Neuronal stem cell (in vitro differentiated cells): ENCODE data around the gene SPAG16.
A peak's percentile ranks its signal among the peaks of the same experiment; 100 is the strongest.

ENCODE experiments used
- DNase-seq: peaks from one replicate; pipeline ENCODE4 v3.0.0-alpha.2; 2013; ENCODE audit warnings: low spot score
- H2AFZ ChIP-seq: one replicate; pipeline ENCODE4 v1.6.1; 2013; ENCODE audit warnings: mild to moderate bottlenecking, low read length, inconsistent platforms
- H2AK5ac ChIP-seq: 2 replicates; pipeline ENCODE4 v1.6.1; 2013; ENCODE audit warnings: low read depth, mild to moderate bottlenecking, inconsistent platforms, low read length, moderate library complexity, mixed read lengths
- H2BK120ac ChIP-seq: 2 replicates; pipeline ENCODE4 v1.6.1; 2013; ENCODE audit warnings: low read depth, mild to moderate bottlenecking, inconsistent platforms, low read length, moderate library complexity, mixed read lengths
- H2BK12ac ChIP-seq: one replicate; pipeline ENCODE4 v1.6.1; 2013; ENCODE audit warnings: low read length, inconsistent platforms
- H2BK15ac ChIP-seq: 2 replicates; pipeline ENCODE4 v1.6.1; 2013; ENCODE audit warnings: mild to moderate bottlenecking, low read length, inconsistent platforms, mixed read lengths
- H2BK5ac ChIP-seq: one replicate; pipeline ENCODE4 v1.6.1; 2013; ENCODE audit warnings: inconsistent platforms, mild to moderate bottlenecking, low read length, moderate library complexity
- H3K14ac ChIP-seq: one replicate; pipeline ENCODE4 v1.6.1; 2013; ENCODE audit warnings: low read length, inconsistent platforms
- H3K18ac ChIP-seq: 2 replicates; pipeline ENCODE4 v1.6.1; 2013; ENCODE audit warnings: low read length, inconsistent platforms
- H3K23ac ChIP-seq: 2 replicates; pipeline ENCODE4 v1.6.1; 2013; ENCODE audit warnings: low read depth, mild to moderate bottlenecking, mixed read lengths, low read length, inconsistent platforms; ENCODE audit not compliant: poor library complexity
- H3K27ac ChIP-seq: replicated peaks from 3 replicates; pipeline ENCODE4 v1.5.1; 2013; ENCODE audit warnings: low read length, inconsistent platforms
- H3K27me3 ChIP-seq, 3 experiments: 2 replicates each; pipeline ENCODE4 v1.6.1; 2013; ENCODE audit warnings: low read length in 3 of 3, mild to moderate bottlenecking in 2 of 3, inconsistent platforms in 1 of 3, low read depth in 1 of 3, mixed read lengths in 1 of 3, moderate library complexity in 1 of 3; ENCODE audit not compliant: control insufficient read depth in 3 of 3, insufficient read depth in 3 of 3
- H3K36me3 ChIP-seq, 2 donors: replicated peaks in 1 of 2; 2 replicates each; pipeline ENCODE4 v1.6.1; 2013; ENCODE audit warnings: low read length in 2 of 2; ENCODE audit not compliant: control insufficient read depth in 2 of 2, insufficient read depth in 2 of 2
- H3K4ac ChIP-seq: 2 replicates; pipeline ENCODE4 v1.6.1; 2013; ENCODE audit warnings: inconsistent platforms, mild to moderate bottlenecking, low read length, moderate library complexity
- H3K4me1 ChIP-seq, 2 donors: 1 replicate in 1 of 2; 2 replicates in 1 of 2; pipeline ENCODE4 v1.6.1; 2013; ENCODE audit warnings: low read length in 2 of 2, low read depth in 1 of 2; ENCODE audit not compliant: control insufficient read depth in 2 of 2, insufficient read depth in 1 of 2
- H3K4me2 ChIP-seq: one replicate; pipeline ENCODE4 v1.6.1; 2013; ENCODE audit warnings: mild to moderate bottlenecking, low read length, inconsistent platforms; ENCODE audit not compliant: insufficient read depth, poor library complexity, severe bottlenecking
- H3K4me3 ChIP-seq, 2 donors: 2 replicates each; pipeline ENCODE4 v1.5.1; 2013; ENCODE audit warnings: low read length in 2 of 2, mild to moderate bottlenecking in 2 of 2, inconsistent platforms in 1 of 2, moderate library complexity in 1 of 2
- H3K79me1 ChIP-seq: one replicate; pipeline ENCODE4 v1.6.1; 2013; ENCODE audit warnings: low read depth, mild to moderate bottlenecking, inconsistent platforms, low read length, moderate library complexity
- H3K9ac ChIP-seq: one replicate; pipeline ENCODE4 v1.6.1; 2013; ENCODE audit warnings: mild to moderate bottlenecking, low read depth, low read length, inconsistent platforms; ENCODE audit not compliant: poor library complexity
- H3K9me3 ChIP-seq, 2 donors: replicated peaks in 1 of 2; 2 replicates each; pipeline versions ENCODE3 to v1.6.1; 2013; ENCODE audit warnings: low read length in 2 of 2, mild to moderate bottlenecking in 2 of 2, inconsistent platforms in 1 of 2, low read depth in 1 of 2, mixed read lengths in 1 of 2, moderate library complexity in 1 of 2; ENCODE audit not compliant: control insufficient read depth in 2 of 2, insufficient read depth in 1 of 2
- H4K8ac ChIP-seq: one replicate; pipeline ENCODE4 v1.6.1; 2013; ENCODE audit warnings: low read depth, mild to moderate bottlenecking, inconsistent platforms, low read length, moderate library complexity
- H4K91ac ChIP-seq: one replicate; pipeline ENCODE4 v1.6.1; 2013; ENCODE audit warnings: low read length, low read depth, mild to moderate bottlenecking, inconsistent platforms; ENCODE audit not compliant: poor library complexity
- WGBS, 2 donors: extraction: QIAGEN DNeasy Blood & Tissue Kit; methylation state at CpG; one replicate each; pipeline ENCODE4 v1.1.7; 2013; ENCODE audit warnings: missing lambda C conversion rate in 2 of 2, mixed read lengths in 1 of 2; ENCODE audit not compliant: insufficient read length in 2 of 2, insufficient replicate concordance in 1 of 2; ENCODE audit errors: extremely low coverage in 2 of 2; 5-methylcytosine and 5-hydroxymethylcytosine counted together

Gene SPAG16

GRCh38 chr2:214217136-214217535 lies 932.9 kb downstream of the SPAG16 start:
- H3K14ac ChIP-seq, result no peak overlapping the region
- no CpG with 5 or more reads among the region's 2 CpGs for WGBS, 2 donors
- no peak overlapping the region for H2AK5ac ChIP-seq
- H3K23ac ChIP-seq, result no peak overlapping the region
- no peak for DNase-seq
- H3K4ac ChIP-seq, result no peak overlapping the region
- H2BK15ac ChIP-seq, result no peak overlapping the region
- H2BK12ac ChIP-seq, result no peak overlapping the region
- H3K18ac ChIP-seq, result no peak overlapping the region
- no peak overlapping the region for H2BK120ac ChIP-seq
- H2BK5ac ChIP-seq, result no peak overlapping the region
- no peak overlapping the region for H4K8ac ChIP-seq
- H3K27me3 ChIP-seq, result no peaks in the 10 kb centered on the region
- no peak overlapping the region for H3K9ac ChIP-seq
- no peak overlapping the region for H3K4me2 ChIP-seq
- H3K4me3 ChIP-seq, result no peak overlapping the region
- no peaks in the 10 kb centered on the region for H3K9me3 ChIP-seq
- H3K4me1 ChIP-seq, result peaks cover 0 to 16% of the 10 kb centered on the region in 2 donors
- no peaks in the 10 kb centered on the region for H3K79me1 ChIP-seq
- no peak overlapping the region for H4K91ac ChIP-seq
- peak overlapping the region; percentile 41 for H2AFZ ChIP-seq
- no peak overlapping the region for H3K27ac ChIP-seq
- H3K36me3 ChIP-seq, result no peaks in the 10 kb centered on the region

- WGBS, 2 donors, result no CpG with 5 or more reads among the region's 1 CpG
- Histone ChIP-seq H2AK5ac (no peak overlapping the region), H2BK15ac (no peak overlapping the region), H2BK5ac (no peak overlapping the region), H3K27ac (no peak overlapping the region), H3K79me1 (no peaks in the 10 kb centered on the region), H3K9me3 (no peaks in the 10 kb centered on the region), H2BK12ac (no peak overlapping the region), H3K4me2 (no peak overlapping the region), H4K91ac (no peak overlapping the region), H2BK120ac (no peak overlapping the region), H3K9ac (no peak overlapping the region), H4K8ac (no peak overlapping the region), H3K4me3 (no peak overlapping the region), H3K18ac (no peak overlapping the region), H3K23ac (no peak overlapping the region), H3K4ac (no peak overlapping the region), H3K36me3 (no peaks in the 10 kb centered on the region), H3K27me3 (no peaks in the 10 kb centered on the region), H3K14ac (no peak overlapping the region), H2AFZ (peak overlapping the region; percentile 41), H3K4me1 (peaks cover 0 to 16% of the 10 kb centered on the region in 2 donors)
- no peak for DNase-seq
Measured at GRCh38 chr2:214217599-214217998, 933.3 kb downstream of the SPAG16 start.

- Histone ChIP-seq H2BK120ac (no peak overlapping the region), H3K4me3 (no peak overlapping the region), H2BK15ac (no peak overlapping the region), H2AFZ (no peak overlapping the region), H3K4me1 (peaks cover 0 to 10% of the 10 kb centered on the region in 2 donors), H3K27me3 (no peaks in the 10 kb centered on the region), H3K36me3 (no peaks in the 10 kb centered on the region), H2AK5ac (no peak overlapping the region), H2BK5ac (no peak overlapping the region), H4K91ac (no peak overlapping the region), H3K23ac (no peak overlapping the region), H3K79me1 (no peaks in the 10 kb centered on the region), H3K9me3 (no peaks in the 10 kb centered on the region), H2BK12ac (no peak overlapping the region), H3K18ac (no peak overlapping the region), H3K14ac (no peak overlapping the region), H3K4me2 (no peak overlapping the region), H3K27ac (no peak overlapping the region), H4K8ac (no peak overlapping the region), H3K4ac (no peak overlapping the region), H3K9ac (no peak overlapping the region)
- DNase-seq, result no peak
- WGBS, 2 donors, result no CpG with 5 or more reads among the region's 3 CpGs
Measured at GRCh38 chr2:214220251-214220650, 936.0 kb downstream of the SPAG16 start.

GRCh38 chr2:214226061-214226460 lies 941.8 kb downstream of the SPAG16 start:
- H3K23ac ChIP-seq, result no peak overlapping the region
- DNase-seq, result no peak

More at GRCh38 chr2:214226061-214226460, 941.8 kb downstream of the SPAG16 start:
- H3K36me3 ChIP-seq, result no peaks in the 10 kb centered on the region
- H2BK15ac ChIP-seq, result no peak overlapping the region
- no peak overlapping the region for H3K27ac ChIP-seq
- no peak overlapping the region for H3K14ac ChIP-seq
- H3K27me3 ChIP-seq, result no peaks in the 10 kb centered on the region
- H3K9ac ChIP-seq, result no peak overlapping the region
- no peaks in the 10 kb centered on the region for H3K9me3 ChIP-seq
- no peak overlapping the region for H3K4me3 ChIP-seq
- no peaks in the 10 kb centered on the region for H3K79me1 ChIP-seq
- H3K4me1 ChIP-seq, result no peaks in the 10 kb centered on the region
- WGBS, 2 donors, result no CpG with 5 or more reads among the region's 2 CpGs
- no peak overlapping the region for H2BK5ac ChIP-seq
- H2AK5ac ChIP-seq, result no peak overlapping the region
- no peak overlapping the region for H3K4me2 ChIP-seq
- H2BK12ac ChIP-seq, result no peak overlapping the region
- no peak overlapping the region for H3K4ac ChIP-seq
- no peak overlapping the region for H4K91ac ChIP-seq
- no peak overlapping the region for H2BK120ac ChIP-seq
- no peak overlapping the region for H3K18ac ChIP-seq
- H4K8ac ChIP-seq, result no peak overlapping the region
- no peak overlapping the region for H2AFZ ChIP-seq
